SK-N-MC (cell line): ENCODE measurements around the gene PNPLA3.

Experiments used
- EZH2 ChIP-seq: fragments of 200-600 bp; sonication (generic); IDR thresholded peaks from one replicate; pipeline ENCODE4 v1.6.1; 2017; ENCODE audit warnings: antibody characterized with exemption
- POLR2AphosphoS5 ChIP-seq: IDR thresholded peaks from 2 replicates; pipeline ENCODE4 v1.6.1; 2012; ENCODE audit warnings: mild to moderate bottlenecking, low read depth, low read length, borderline replicate concordance

DNA sequence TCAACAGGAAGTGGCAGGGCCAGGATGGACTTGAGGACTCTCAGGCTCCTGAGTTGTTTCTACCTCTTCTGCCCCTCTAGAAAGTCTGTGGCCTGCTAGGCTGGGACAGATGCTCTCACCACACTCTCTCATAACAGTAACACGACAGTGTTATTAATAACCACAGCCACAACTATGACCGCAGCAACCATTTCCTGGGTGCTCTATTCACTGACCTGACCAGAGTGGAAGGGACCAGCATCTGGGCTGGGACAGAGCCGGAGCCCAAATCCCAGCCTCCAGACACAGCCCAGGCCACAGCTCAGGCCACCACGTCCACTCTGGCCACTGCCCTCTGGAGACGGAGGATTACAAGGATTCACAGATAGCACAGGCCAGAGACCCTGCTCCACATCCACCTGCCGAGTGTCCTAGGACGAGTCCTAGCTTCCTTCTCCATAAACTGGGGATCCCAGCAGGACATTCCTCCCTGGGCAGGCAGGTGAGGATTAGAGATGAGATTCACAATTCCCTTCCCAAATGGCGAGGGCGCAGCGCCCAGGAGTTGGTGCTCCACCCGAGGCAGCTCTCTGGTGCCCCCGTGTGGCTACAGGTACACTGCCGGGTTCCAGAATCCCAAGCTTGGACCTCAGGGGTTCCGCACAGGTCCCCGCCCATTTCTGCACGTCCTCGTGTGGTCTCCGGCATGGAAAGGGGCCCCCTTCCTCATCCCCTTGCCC lies 38.8 kb upstream of the PNPLA3 start:
- no peak for TF ChIP-seq EZH2
- no peak for TF ChIP-seq POLR2AphosphoS5
